ENCODE results near the gene FAM98B.

DNA sequence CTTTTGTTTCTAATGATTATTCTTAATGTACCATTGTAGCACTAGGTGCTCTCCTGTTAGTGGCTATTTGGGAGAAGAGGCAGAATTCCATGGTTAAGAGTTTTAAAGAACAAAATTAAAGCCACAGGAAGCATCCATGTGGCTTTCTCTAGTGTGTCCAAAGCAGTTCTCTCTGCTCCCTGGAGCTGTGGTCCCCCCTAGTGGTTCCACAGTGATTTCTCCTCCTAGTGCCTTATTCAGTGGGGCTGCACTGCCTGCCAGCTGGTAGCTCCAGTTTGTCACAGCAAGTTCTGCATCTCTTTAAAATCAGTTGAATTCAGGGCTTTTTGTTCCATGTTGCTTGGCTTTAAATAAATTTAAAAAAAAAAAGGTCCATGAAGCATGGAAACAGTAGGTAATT lies 39.6 kb upstream of the FAM98B start:
- no peak for TF ChIP-seq IKZF1 (conservative IDR thresholded peaks at IDR 0.05)
- TF ChIP-seq GABPA (IDR thresholded peaks at IDR 0.05; ENCODE audit: low read depth) = no peak
- TF ChIP-seq, protein P1, sequence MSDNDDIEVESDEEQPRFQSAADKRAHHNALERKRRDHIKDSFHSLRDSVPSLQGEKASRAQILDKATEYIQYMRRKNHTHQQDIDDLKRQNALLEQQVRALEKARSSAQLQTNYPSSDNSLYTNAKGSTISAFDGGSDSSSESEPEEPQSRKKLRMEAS (IDR thresholded peaks at IDR 0.05; ENCODE audit: low read depth, low read length) = no peak
- TF ChIP-seq POLR2AphosphoS5 (IDR thresholded peaks at IDR 0.05; ENCODE audit: low read length) = no peak
- TF ChIP-seq MTA3 (IDR thresholded peaks at IDR 0.05; ENCODE audit: borderline replicate concordance, low read length) = no peak
- TF ChIP-seq STAT3 (IDR thresholded peaks at IDR 0.05; ENCODE audit: low read depth, low read length) = no peak
- TF ChIP-seq, protein P2, sequence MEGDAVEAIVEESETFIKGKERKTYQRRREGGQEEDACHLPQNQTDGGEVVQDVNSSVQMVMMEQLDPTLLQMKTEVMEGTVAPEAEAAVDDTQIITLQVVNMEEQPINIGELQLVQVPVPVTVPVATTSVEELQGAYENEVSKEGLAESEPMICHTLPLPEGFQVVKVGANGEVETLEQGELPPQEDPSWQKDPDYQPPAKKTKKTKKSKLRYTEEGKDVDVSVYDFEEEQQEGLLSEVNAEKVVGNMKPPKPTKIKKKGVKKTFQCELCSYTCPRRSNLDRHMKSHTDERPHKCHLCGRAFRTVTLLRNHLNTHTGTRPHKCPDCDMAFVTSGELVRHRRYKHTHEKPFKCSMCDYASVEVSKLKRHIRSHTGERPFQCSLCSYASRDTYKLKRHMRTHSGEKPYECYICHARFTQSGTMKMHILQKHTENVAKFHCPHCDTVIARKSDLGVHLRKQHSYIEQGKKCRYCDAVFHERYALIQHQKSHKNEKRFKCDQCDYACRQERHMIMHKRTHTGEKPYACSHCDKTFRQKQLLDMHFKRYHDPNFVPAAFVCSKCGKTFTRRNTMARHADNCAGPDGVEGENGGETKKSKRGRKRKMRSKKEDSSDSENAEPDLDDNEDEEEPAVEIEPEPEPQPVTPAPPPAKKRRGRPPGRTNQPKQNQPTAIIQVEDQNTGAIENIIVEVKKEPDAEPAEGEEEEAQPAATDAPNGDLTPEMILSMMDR (IDR thresholded peaks at IDR 0.05 in 2 of 3, conservative IDR thresholded peaks at IDR 0.05 in 1 of 3; ENCODE audit: control insufficient read depth in 2 of 3, extremely low read depth in 1 of 3, insufficient read depth in 1 of 3, low read depth in 3 of 3, low read length in 3 of 3) = peak; percentile 39 to 52 (median 51); a peak in 5 of 6 replicates
- no peak for TF ChIP-seq SIN3A (IDR thresholded peaks at IDR 0.05; ENCODE audit: low read depth, low read length)
- no peak for TF ChIP-seq BRCA1 (IDR thresholded peaks at IDR 0.05; ENCODE audit: low read depth, low read length)
- no peak for TF ChIP-seq SIX5 (IDR thresholded peaks at IDR 0.05; ENCODE audit: low read depth, low read length, severe bottlenecking)
- TF ChIP-seq CBX3 (IDR thresholded peaks at IDR 0.05; ENCODE audit: borderline replicate concordance, low read depth) = no peak
- TF ChIP-seq POLR2A (IDR thresholded peaks at IDR 0.05; ENCODE audit: low read depth, low read length) = no peak

Measured in GM12878 (cell line).